Measurements from ENCODE around the gene DPYSL5.

DNA sequence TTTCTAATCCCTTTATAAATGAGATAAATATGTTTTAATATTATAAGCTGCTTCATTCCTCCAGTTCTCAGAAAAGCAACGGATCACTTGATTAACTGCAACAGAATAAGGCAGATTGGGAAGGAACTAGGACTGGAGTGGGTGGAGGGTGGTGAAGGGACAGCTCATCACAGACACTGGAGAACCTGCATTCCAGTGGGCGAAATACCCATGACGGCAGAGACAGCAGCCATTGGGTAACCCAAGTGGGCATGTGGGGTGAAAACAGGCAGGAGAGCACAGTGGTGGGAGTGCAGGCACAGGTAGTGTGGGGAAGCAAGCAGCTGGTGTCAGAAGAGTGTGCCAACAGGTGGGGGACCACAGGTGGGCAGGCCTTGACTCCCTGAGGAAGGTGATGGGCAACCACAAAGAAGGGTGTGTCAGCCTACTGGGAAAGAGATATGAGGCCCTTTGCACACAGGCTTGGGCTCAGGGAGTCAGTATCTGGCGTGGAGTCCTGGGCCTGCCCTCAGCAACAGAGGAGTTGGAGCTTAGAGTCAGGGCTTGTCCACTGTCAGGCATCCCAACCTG, 27.2 kb downstream of the DPYSL5 start:
- TF ChIP-seq CTCF (IDR thresholded peaks at IDR 0.05) (no peak), POLR2AphosphoS5 (IDR thresholded peaks at IDR 0.05) (no peak), POLR2A (IDR thresholded peaks at IDR 0.05) (no peak)
